Esophagus squamous epithelium (tissue), 4 donors: Measurements from ENCODE around the gene NPPA.

Experiments
- CTCF ChIP-seq, 6 experiments: fragments of 450-650 bp in 4 of 6; fragments of 200-600 bp in 2 of 6; sonication (generic) in 2 of 6; IDR thresholded peaks; one replicate each; pipeline ENCODE4 v1.5.1; 2016 to 2019; ENCODE audit warnings: antibody characterized with exemption in 6 of 6, mild to moderate bottlenecking in 4 of 6, moderate library complexity in 4 of 6
- POLR2A ChIP-seq, 4 donors: fragments of 450-650 bp; IDR thresholded peaks; one replicate each; pipeline ENCODE4 v1.6.1; 2017; ENCODE audit warnings: antibody characterized with exemption in 4 of 4, mild to moderate bottlenecking in 4 of 4, moderate library complexity in 3 of 4

GRCh38 chr1:11799099-11799498, 48.5 kb downstream of the NPPA start:
- no peak for TF ChIP-seq CTCF (IDR thresholded peaks at IDR 0.05)
- no peak for TF ChIP-seq POLR2A (IDR thresholded peaks at IDR 0.05)
